ENCODE data around the gene HPGDS. TPM values are rescaled to one million over a fixed set of nuclear protein-coding genes. Genes with fewer than 3 reads are reported as not detected.

The HPGDS gene
- total RNA-seq, 4 donors from 2014 or later: 3.2 to 8.5 (median 3.6) TPM; not detected in 1

GRCh38 chr4:94378047-94378446, 35.4 kb upstream of the HPGDS start:
- no peak for DNase-seq
- TF ChIP-seq CTCF (IDR thresholded peaks at IDR 0.05) (no peak), POLR2A (IDR thresholded peaks at IDR 0.05) (no peak)
- intact Hi-C loops (cut with DNase I; ENCODE audit: low total_unique reads): no loop called here
- Histone ChIP-seq H3K9me3 (no peaks in the 10 kb centered on the region), H3K27ac (no peak overlapping the region), H3K4me3 (no peak overlapping the region), H3K27me3 (no peaks in the 10 kb centered on the region), H3K36me3 (no peaks in the 10 kb centered on the region), H3K4me1 (no peaks in the 10 kb centered on the region)

GRCh38 chr4:94377294-94377693, 34.7 kb upstream of the HPGDS start:
- H3K27me3 ChIP-seq: no peaks in the 10 kb centered on the region
- TF ChIP-seq POLR2A (IDR thresholded peaks at IDR 0.05): no peak
- no peak for TF ChIP-seq CTCF (IDR thresholded peaks at IDR 0.05)
- H3K36me3 ChIP-seq: no peaks in the 10 kb centered on the region
- no peaks in the 10 kb centered on the region for H3K9me3 ChIP-seq
- no peaks in the 10 kb centered on the region for H3K4me1 ChIP-seq
- H3K4me3 ChIP-seq: no peak overlapping the region
- intact Hi-C loops (cut with DNase I; ENCODE audit: low total_unique reads): no loop called here
- no peak for DNase-seq
- H3K27ac ChIP-seq: no peak overlapping the region

GRCh38 chr4:94375364-94375763, 32.7 kb upstream of the HPGDS start:
- intact Hi-C loops (cut with DNase I; ENCODE audit: low total_unique reads): no loop called here
- DNase-seq: no peak
- no peak overlapping the region for H3K4me3 ChIP-seq

GRCh38 chr4:94373752-94374151, 31.1 kb upstream of the HPGDS start:
- intact Hi-C loops (cut with DNase I; ENCODE audit: low total_unique reads): no loop called here
- Histone ChIP-seq H3K36me3 (no peaks in the 10 kb centered on the region), H3K9me3 (no peaks in the 10 kb centered on the region), H3K4me1 (no peaks in the 10 kb centered on the region), H3K27ac (no peak overlapping the region), H3K4me3 (no peak overlapping the region), H3K27me3 (no peaks in the 10 kb centered on the region)
- TF ChIP-seq POLR2A (IDR thresholded peaks at IDR 0.05): no peak
- no peak for TF ChIP-seq CTCF (IDR thresholded peaks at IDR 0.05)
- DNase-seq: no peak

More at GRCh38 chr4:94375364-94375763, 32.7 kb upstream of the HPGDS start:
- Histone ChIP-seq H3K36me3 (no peaks in the 10 kb centered on the region), H3K4me1 (no peaks in the 10 kb centered on the region), H3K27ac (no peak overlapping the region), H3K9me3 (no peaks in the 10 kb centered on the region), H3K27me3 (no peaks in the 10 kb centered on the region)
- TF ChIP-seq POLR2A (IDR thresholded peaks at IDR 0.05): no peak
- TF ChIP-seq CTCF (IDR thresholded peaks at IDR 0.05): no peak

GRCh38 chr4:94372991-94373390, 30.4 kb upstream of the HPGDS start:
- Histone ChIP-seq H3K4me1 (no peaks in the 10 kb centered on the region), H3K27me3 (no peaks in the 10 kb centered on the region), H3K36me3 (no peaks in the 10 kb centered on the region), H3K27ac (no peak overlapping the region), H3K4me3 (no peak overlapping the region), H3K9me3 (no peaks in the 10 kb centered on the region)
- intact Hi-C loops (cut with DNase I; ENCODE audit: low total_unique reads): no loop called here
- DNase-seq: no peak
- no peak for TF ChIP-seq CTCF (IDR thresholded peaks at IDR 0.05)
- no peak for TF ChIP-seq POLR2A (IDR thresholded peaks at IDR 0.05)
